ENCODE results near the gene TMEM9.

TMEM9 gene

DNA sequence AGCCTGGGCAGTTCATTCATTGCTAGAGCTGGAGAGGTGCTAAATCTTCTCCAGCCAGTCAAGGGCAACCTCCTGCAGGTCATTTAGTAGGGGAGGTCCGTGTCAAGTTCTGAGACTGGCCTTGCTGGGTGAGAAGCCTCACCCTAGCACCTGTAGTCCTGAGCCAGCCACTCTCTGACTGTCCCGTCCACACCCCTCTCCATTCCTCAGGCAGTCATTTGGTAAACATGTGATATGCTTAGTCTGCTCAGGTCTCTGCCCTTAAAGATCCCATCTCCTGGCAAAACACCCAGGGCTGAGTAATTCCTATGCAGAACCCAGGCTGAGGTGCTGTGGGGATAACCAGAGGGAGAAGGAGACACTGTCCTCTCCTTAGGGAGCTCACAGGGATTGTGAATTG, 22.7 kb upstream of the TMEM9 start:
- TF ChIP-seq, protein P1, sequence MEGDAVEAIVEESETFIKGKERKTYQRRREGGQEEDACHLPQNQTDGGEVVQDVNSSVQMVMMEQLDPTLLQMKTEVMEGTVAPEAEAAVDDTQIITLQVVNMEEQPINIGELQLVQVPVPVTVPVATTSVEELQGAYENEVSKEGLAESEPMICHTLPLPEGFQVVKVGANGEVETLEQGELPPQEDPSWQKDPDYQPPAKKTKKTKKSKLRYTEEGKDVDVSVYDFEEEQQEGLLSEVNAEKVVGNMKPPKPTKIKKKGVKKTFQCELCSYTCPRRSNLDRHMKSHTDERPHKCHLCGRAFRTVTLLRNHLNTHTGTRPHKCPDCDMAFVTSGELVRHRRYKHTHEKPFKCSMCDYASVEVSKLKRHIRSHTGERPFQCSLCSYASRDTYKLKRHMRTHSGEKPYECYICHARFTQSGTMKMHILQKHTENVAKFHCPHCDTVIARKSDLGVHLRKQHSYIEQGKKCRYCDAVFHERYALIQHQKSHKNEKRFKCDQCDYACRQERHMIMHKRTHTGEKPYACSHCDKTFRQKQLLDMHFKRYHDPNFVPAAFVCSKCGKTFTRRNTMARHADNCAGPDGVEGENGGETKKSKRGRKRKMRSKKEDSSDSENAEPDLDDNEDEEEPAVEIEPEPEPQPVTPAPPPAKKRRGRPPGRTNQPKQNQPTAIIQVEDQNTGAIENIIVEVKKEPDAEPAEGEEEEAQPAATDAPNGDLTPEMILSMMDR (IDR thresholded peaks at IDR 0.05; ENCODE audit: insufficient read depth, low read depth, low read length, missing control alignments), result no peak
- DNase-seq (ENCODE audit: low read depth), result no peak

DNA sequence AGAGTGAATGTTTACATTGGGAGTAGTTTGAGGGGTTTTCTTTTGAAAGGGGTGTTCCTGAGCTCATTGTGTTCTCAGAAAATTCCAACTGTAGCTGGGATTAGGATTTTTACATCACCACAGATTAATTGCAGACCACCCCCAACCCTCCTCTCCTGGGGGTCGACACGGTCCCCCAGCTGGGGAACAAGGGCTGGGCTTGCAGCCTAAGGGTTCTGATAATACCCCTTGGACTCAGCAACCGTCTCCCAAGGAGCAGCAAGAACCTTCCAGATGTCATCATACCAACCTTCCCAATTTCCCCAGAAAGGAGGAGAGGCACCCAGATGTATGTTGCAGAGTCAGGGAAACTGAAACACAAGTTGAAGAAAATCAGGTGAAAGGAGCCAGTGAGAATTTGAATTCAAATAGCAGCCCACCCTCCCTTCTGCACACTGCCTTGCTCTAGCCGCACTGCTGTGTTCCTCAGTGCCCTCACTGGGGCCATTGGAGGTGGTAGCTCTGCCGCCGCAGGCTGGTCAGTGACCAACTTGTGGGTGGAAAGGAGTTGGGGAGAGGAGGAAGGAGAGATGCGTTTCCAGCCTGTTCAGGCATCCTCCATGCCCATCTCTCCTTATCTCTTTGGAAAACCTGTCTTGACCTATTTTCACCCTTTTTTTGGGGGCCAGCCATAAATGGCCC, 21.7 kb upstream of the TMEM9 start:
- no peak overlapping the region for H3K4me3 ChIP-seq (ENCODE audit: low read depth, low read length)
- no peak for DNase-seq (ENCODE audit: low read depth)
- TF ChIP-seq, protein P1 (IDR thresholded peaks at IDR 0.05; ENCODE audit: insufficient read depth, low read depth, low read length, missing control alignments), result no peak

More for the DNA sequence above, 22.7 kb upstream of the TMEM9 start:
- H3K4me3 ChIP-seq (ENCODE audit: low read depth, low read length), result no peak overlapping the region

DNA sequence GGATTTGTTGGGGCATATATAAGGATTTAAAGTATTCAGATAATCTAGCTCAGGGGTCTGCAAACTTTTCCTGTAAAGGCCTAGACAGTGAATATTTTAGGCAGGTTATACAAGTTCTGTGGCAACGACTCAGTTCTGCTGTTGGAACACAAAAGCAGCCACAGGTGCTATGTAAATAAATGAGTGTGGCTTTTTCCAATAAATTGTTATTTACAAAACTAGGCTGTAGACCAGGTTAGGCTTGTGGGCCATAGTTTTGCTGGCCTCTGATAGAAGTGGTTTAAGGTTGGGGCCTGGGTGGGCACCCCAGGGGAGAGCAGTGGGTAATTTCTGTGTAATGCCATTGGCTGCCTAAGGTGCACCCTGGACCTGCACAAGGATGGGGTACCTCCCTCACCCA, 19.5 kb upstream of the TMEM9 start:
- no peak for DNase-seq (ENCODE audit: low read depth)
- TF ChIP-seq, protein P1 (IDR thresholded peaks at IDR 0.05; ENCODE audit: insufficient read depth, low read depth, low read length, missing control alignments), result no peak
- no peak overlapping the region for H3K4me3 ChIP-seq (ENCODE audit: low read depth, low read length)

DNA sequence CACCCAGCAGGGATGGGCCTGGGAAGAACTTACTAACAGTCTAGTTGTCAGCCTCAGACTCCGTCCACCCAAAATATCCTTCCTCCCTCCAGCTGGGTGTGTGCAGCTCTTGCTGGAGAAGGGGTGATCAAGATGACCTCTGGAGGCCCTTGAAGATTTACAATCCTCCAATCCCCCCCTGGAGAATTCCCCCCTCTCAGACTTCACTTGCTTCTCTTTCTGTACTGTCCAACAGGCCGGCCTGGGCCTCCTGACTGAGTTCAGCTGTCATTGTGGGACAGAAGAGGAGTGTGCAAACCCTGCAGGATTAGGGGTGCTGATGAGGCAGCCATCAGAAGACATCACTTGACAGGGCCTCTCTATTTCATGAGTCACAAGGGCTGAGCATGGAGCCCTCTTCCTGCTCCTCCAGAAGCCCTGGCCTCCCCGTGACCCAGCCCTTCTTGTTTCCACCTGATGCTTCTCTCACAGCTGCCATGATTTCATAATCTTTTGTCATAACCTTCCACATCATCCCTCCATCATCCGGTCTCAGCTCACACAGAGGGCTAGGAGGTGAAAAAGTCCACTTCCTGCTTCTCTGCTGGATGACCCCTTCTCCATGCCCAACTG, 18.8 kb upstream of the TMEM9 start:
- TF ChIP-seq, protein P1 (IDR thresholded peaks at IDR 0.05; ENCODE audit: insufficient read depth, low read depth, low read length, missing control alignments), result no peak
- H3K4me3 ChIP-seq (ENCODE audit: low read depth, low read length), result no peak overlapping the region
- DNase-seq (ENCODE audit: low read depth), result no peak

DNA sequence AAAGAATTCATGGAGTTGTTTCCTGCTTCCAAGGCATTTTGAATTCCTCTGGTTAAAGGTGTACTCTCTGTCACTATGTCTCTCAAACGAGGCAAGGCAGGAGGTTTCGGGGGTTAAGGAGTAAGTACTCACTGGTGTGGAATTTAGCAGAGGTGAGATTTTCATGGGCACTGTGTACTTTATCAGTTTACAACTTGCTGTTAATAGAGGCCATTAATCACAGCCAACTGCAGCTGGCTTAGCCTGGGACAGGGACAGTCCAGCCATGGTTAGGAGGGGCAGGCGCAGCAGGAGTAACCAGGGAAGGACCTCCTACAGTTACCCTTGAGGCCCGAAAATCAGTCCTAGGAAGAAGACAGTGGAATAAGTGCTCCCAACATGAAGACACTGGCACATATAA, 18.1 kb upstream of the TMEM9 start:
- DNase-seq (ENCODE audit: low read depth), result no peak
- H3K4me3 ChIP-seq (ENCODE audit: low read depth, low read length), result no peak overlapping the region
- TF ChIP-seq, protein P1 (IDR thresholded peaks at IDR 0.05; ENCODE audit: insufficient read depth, low read depth, low read length, missing control alignments), result no peak

DNA sequence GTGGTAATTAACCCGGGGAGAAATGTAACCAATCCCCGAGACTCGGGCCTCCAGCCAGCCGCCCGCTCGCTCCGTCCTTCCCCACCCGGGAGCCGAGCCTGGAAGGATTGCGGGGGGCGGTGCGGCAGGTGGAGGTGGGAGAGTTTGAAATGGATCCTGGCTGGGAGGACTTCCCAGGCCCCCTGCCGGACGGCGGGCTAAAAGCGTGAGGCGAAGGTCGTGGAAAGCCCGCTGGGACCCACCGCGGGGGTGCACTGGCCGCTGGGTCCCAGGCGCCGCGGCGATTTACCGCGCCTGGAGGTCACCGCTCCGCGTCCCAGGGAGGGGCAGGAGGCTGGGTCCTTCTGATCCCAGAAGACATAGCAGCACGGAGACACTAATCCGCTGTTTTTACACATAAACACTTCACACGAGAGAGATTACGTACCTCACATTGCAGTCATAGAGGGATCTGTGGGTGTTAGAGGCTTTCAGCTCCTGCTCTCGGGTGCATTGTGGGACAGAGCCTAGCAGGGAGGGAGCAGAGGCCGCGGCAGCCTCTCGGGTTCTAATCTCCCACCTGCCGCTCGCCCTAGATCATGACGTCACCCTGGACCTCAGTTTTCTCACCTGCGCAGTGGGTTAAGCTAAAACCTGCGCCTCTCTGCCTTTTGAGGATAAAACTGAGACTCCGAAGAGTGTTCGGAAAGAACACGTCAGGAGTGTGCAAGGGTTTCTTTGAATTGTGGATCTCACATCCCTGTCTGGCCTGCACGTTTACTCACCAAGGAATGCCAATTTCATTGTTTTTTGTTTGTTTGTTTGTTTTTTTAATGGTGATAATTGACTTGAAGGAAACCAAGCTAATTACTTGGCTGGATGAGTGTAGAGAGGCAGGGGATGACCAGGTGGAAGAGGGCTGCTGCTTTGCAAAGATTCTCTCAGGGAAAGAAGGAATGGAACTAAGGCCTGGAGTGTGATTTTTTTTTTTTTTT, 17.1 kb upstream of the TMEM9 start:
- DNase-seq (ENCODE audit: low read depth), result peak; percentile 48
- peak overlapping the region; percentile 66 for H3K4me3 ChIP-seq (ENCODE audit: low read depth, low read length)
- TF ChIP-seq, protein P1 (IDR thresholded peaks at IDR 0.05; ENCODE audit: insufficient read depth, low read depth, low read length, missing control alignments), result peak; percentile 32

Measured in GM12865 (cell line).